HG03558 (cell line): ENCODE data around the gene RUVBL1.

Source experiments
- ATAC-seq: cut with Tn5 transposase; IDR thresholded peaks from one replicate; pipeline ENCODE4 v1.9.1; 2021; ENCODE audit warnings: moderate number of reproducible peaks; ENCODE audit not compliant: unreplicated experiment; ENCODE audit errors: extremely low read depth

The RUVBL1 gene

DNA sequence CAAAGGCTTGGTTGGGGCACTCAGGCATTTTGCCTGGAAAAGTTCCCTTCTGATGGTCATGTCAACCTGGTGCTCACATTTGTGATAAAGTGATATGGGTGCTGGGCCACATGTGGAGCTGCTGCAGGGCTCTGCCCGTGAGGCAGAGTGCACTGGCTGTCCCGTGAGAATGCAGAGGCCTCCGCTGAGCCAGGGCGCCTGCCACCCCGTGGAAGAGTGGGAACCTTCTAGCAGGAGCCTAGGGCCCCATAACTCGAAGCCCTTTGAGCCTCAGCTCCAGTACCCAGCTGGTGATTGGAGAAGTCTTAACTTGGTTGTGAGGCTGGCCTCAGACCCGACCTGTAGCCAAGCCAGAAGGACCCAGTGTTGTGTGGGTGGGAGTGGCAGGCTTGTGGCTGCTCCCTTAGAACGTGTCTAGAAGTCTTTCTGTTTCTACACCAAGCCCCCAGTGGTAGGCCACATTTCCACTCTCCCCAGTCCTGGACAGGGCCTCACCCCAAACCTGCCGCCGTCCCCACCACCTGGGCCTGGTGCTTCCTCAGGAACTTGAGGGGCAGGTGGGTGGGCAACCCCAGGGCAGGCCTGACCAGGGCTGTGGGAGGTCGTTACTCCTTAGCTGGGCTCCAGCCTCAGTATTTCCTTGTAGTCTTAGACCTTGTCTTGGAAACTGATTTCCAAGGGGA is 51.7 kb downstream of the RUVBL1 start:
- ATAC-seq, result no peak

DNA sequence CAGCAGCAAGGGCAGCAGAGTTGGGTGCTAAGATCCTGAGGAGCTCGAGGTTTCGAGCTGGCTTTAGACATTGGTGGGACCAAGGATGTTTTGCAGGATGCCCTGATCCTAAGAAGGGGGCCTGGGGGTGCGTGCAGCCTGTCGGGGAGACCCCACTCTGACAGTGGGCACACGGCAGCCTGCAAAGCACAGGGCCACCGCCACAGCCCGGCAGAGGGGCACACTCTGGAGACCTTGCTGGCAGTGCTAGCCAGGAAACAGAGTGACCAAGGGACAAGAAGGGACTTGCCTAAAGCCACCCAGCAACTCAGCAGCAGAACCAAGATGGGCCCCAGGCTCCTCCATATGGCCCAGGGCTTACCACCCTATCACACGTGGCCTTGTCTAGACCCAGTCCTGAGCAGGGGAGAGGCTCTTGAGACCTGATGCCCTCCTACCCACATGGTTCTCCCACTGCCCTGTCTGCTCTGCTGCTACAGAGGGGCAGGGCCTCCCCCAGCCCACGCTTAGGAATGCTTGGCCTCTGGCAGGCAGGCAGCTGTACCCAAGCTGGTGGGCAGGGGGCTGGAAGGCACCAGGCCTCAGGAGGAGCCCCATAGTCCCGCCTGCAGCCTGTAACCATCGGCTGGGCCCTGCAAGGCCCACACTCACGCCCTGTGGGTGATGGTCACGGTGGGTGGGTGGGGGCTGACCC is 52.6 kb downstream of the RUVBL1 start:
- ATAC-seq, result no peak

DNA sequence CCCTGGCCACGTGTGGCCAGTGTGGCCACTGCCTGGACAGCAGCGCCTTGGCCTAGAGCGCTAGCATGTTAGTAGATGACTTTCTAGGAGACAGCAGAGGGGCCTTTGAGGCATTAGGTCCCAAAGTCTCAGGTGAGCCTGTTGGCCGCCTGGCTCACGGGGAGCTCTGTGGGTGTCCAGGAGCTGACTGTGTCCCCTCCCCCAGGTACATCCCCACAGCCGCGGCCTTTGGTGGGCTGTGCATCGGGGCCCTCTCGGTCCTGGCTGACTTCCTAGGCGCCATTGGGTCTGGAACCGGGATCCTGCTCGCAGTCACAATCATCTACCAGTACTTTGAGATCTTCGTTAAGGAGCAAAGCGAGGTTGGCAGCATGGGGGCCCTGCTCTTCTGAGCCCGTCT is 54.3 kb downstream of the RUVBL1 start:
- no peak for ATAC-seq

DNA sequence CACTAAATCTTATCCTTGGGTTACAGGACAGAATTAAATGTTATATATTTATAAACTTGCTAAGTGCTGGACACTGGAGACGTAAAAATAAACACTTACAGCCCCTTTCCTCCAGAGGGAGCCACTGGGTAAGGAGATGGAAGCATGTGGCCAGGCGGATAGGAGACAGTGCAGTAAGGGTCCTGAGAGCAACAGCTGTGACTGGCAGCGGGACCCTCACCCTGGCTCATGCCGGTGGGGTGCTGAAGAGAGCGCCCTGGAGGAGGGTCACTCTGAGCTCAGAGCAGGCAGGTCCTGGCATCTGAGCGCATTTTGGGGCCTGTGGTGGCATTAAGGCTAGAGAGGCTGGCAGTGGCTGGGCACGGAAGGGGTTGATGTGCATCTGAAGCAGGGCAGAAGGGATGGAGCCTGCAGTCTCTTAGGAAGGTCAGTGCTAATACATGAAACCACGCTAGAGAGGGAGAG is 55.4 kb downstream of the RUVBL1 start:
- no peak for ATAC-seq

DNA sequence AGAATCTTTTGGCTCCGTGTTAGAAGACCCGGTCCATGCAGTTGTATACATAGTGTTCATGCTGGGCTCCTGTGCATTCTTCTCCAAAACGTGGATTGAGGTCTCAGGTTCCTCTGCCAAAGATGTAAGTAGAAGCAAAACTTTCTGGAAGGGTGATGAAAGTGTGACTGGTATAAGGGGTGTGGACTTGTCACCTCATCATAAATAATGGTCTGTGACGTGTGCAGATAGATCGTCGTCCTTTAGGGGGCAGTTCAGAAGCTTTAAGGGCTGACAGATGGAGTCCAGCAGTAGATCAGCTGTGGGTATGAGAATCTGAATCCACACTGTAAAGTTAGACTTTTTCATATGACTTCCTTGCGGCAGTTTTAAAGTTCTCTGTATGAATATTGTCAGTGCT is 56.1 kb downstream of the RUVBL1 start:
- no peak for ATAC-seq

DNA sequence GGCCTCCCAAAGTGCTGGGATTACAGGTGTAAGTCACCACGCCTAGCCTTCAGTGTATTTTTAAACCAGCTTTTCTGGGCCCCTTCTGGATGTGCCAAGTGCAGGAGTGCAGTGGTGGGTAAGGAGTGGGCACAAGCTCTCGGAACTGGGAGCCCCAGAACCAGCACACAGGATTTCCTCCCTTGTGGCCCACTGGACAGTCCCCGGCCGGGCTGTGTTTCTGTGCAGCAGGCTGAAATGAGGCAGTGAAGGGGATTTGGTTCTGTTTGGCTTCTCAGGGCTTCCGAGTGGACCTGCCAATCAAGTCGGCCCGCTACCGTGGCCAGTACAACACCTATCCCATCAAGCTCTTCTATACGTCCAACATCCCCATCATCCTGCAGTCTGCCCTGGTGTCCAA is 56.9 kb downstream of the RUVBL1 start:
- no peak for ATAC-seq

DNA sequence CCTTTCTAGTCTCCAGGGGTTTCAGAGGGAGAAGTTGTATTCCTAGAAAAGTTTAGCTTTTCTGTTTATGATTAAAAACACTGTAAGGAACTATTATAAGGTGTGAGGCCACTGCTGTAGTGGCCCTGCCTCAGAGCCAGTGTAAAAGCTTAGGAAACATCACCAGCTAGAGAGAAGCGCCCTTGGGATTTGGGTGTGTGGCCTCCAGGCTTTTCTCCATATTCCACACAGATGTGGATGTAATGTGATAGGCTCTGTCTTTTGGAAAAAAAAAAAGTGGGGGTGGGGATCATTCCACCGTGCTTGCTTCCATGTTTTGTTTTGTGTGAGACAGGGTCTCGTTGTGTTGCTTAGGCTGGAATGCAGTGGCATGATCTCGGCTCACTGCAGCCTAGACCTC is 57.5 kb downstream of the RUVBL1 start:
- ATAC-seq, result no peak

DNA sequence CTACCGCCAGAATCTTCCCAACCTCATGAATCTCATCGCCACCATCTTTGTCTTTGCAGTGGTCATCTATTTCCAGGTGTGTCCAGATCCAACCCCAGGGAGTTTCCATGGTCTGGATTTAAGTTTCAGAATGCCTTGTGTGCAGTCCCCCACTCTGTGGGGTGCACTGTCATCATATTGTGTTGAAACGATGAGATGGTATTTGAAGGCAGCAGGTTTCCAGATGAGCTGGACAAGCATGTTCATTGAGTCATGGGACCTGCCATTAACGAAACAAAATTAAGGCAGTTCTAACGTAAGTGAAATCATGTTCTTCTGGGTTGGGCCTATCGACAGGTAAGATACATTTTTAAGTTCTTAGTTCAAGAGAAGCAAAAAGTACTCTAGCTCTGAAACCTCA is 58.6 kb downstream of the RUVBL1 start:
- ATAC-seq, result no peak

DNA sequence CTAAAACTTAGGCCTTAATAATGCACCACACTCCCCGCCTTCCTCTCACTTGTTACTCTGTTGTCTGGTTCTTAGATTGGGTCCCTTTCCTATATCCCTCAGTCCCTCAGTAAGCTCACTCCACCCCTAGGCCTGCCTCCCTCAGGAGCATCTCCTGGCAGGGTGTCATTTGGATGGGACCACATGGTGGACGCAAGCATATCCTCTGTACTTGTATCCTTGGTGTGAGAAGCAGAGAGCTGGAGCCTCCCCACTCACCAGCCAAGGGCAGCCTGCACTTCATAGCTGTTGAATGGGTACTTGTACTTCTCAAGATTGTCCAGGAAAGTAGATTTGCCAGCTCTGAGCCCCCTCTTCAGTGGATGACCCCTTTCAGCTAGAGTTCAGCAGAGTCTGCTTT is 59.7 kb downstream of the RUVBL1 start:
- no peak for ATAC-seq

DNA sequence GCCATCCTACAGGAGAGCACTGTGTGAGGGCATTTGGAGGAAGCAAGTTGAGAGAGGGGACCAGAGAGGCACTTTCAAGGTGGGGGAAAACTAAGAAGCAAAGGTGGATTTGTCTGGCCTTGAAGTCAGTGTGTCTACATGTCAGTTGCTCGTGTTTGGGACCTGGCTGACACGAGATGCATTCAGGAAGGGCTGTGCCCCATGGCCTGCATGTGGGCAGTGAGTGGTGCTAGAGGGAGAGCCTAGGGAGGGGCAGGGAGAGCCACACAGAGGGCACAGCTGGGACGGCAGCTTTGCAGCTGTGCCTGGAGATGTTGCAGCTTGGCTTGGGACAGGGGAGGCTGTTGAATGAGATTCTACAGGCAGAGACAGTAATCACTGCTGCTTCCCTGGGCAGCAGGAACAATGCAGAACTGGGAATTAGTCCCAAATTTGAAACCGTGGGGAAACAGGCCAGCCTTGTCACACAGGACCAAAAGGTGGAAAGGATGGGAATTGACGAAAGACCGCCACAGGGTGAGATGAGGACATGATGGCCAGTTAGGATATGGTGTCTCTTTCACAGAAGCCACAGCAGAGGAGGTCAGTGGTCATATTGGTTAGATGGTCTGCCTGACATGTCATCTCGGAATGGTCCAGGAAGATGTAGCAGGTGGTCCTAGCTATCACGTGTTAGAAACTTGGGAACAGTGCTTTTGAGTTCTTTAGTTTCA is 61.4 kb downstream of the RUVBL1 start:
- ATAC-seq, result no peak

DNA sequence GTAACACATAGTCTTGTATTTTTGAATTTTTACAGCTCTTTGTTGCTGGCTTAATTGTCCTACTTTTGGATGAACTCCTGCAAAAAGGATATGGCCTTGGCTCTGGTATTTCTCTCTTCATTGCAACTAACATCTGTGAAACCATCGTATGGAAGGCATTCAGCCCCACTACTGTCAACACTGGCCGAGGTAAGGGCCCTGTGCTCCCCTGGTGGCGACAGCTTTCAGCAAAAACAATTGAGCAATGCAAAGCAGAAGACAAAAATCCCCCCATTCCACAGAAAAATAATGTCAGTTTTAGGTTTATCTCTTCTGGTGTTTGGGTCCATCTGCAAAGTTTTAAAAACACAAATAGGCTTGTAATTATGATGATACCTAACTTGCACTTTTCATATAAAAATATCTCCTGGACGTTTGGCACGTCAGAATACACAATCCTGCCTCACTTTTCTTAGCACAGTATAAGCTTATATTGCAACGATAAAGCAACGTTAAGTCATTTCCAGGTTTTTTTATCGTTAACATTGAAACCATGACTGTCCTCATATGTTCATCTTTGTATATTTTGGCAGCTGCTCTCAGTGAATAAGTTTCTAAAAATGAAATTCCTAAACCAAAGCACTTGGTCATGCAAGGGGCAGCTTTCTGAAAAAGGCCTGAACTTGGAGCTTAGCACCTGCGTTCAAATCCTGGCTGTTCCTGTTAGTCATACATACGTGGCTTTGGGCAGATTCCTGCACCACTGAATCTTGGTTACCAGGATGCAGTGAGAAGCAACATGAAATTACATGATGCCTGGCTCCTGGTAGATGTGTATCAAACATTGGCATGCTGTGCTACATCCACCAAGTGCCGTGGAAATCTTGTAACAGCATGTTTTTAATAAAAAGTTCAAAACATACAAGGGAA is 62.9 kb downstream of the RUVBL1 start:
- ATAC-seq, result no peak

DNA sequence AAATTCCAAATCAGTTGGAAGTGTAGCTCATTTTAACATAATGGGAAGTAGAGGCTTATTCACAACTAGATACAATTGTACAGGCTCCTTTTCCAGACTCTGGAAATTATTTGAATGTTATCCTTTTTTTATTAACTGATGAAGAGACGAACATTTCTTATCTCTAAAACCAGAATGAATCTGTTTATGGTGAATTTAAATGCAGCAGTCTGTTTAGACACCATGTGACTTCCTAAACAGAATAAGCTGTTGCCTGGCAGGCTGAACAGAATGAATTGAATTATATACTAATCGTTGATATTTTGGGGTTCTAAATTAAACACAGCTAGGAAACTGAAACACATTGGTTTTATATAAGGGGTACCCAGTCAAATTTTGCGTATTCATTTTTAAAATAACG is 67.4 kb downstream of the RUVBL1 start:
- ATAC-seq, result no peak

DNA sequence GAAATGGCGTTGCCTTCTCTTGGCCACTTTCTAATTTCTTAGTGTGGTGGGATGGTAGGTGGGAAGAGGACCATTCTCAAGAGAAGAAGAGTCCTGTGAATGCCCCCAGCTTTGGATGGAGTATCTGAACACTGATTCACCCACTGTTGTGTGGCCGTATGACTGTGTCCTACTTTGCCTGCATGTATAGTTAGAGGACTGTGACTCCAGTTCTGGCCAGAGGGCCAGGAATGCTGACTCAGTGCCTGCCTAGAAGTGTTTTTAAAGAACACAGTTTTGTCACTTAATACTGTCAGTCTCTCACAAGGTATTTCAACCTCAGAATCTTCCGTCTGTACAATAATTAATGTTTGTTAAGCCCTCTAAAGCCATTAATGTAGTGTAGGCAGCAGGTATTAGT is 69.2 kb downstream of the RUVBL1 start:
- ATAC-seq, result no peak

DNA sequence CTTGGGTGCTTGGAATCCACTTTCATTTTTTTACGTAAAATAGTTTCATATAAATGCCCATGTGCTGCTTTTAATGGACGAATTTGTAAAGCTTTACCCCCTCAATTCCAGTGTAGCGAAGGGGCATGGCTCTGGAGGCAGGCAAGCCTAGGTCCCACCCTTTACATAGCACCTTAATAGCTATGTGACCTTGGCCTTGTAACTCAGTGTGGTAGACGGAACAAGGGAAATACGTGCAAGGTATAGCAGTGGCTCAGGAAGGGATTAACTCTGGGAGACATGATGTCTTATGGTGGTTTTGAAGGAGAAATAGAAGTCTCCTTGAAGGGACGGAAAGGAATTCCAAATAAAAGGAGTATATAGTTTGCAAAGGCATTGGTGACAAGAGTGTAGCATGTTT is 70.0 kb downstream of the RUVBL1 start:
- no peak for ATAC-seq

DNA sequence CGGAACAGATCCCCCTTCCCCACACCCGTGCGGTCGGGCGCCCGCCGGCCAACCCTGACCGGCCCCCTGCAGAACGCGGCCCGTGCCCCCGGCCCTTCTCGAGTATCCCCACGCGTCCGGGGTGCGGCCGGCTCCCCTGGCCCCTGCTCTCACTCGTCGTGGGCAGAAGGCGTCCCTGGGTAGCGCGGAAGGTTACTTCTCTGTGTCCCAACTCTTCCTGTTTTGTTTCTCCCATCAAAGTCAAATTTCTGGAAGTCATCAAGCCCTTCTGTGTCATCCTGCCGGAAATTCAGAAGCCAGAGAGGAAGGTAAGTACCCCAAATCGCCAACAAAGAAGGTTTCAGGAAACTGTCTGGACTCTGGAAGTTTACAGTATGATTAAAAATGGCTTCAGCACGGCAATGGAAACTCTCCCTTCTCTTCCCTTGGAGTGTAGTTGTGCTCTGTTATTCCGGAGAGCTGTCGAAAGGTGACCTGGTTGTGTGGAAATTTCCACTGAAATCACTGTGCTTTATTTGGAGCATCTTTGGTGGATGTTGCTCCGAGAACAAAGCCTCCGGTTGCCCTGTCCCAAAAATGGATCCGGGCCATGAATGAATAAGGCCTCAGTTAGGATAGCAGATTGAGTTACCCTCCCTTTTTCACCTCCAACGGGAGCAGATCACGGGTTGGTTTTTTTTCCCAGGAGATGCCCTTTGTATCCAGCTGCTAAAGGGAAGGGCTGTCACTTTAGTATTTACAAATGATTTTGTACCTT is 70.8 kb downstream of the RUVBL1 start:
- no peak for ATAC-seq

DNA sequence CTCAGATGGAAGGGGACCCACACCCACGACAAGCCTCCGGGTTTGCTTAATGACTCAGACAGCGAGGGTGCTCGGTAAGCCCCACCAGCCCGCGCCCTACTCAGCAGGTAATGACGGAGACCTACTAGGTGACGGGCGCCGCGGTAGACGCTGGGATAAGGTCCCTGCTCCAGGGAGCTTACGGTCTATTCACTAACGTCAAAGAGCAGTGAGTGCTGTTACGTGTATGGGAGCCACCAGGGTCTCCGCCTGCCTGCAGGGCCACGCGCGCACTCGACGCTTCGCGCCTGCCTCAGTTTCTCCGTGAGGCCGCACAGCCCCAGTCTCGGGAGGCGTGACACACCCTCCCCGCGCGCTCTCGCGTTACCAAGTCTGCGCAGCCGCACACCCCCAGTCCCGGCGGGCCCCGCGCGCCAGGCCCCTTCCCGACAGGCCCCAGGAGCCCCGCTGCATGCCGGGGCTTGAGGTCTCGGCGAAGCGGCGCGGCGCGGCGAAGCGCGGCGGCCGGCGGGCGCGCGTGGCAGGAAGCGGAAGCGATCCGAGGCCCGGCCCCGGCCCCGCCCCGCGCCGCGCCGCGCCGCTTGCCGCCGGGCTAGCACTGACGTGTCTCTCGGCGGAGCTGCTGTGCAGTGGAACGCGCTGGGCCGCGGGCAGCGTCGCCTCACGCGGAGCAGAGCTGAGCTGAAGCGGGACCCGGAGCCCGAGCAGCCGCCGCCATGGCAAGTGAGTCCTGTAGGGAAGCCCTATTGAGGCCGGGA is 71.6 kb downstream of the RUVBL1 start, which contains the start of gene SEC61A1:
Gene SEC61A1, plus strand, starts transcription at position 601 of the 758 bp plus-strand sequence. Its CDS starts 116 bp downstream, at position 717.
- ATAC-seq, result peak; percentile 82

DNA sequence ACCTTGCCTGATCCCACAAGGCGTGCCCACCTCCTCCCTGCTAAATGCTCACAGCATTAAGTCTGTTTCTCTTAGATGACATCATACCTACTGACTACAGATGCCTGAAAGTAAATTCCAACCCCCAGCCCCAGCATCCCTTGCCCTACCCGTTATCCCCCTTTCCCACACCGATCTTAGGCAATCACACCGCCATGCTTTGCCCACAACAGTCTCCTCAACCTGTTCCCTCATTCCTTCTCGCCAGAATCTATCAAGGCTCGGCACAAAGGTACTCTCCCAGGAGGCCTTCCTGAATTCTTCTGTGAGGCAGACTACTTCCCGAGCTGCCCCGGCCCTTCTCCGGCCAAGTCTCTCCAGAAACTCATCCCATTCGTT is 72.2 kb downstream of the RUVBL1 start:
- ATAC-seq, result no peak

DNA sequence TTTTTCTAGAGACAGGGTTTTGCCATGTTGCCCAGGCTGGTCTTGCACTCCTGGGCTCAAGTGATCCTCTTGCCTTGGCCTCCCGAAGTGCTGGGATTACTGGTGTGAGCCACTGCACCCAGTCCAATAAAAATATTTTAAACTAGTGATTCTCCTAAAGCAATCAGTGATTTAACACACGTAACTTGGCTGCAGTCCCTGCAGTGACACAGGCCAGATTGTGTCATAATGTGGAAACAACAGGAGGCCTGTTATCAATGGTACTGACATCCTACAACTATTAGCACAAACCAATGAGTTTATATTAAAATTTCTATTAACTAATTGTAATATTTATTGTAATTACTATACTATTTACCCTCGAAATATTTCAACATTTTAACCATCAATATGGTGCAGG is 73.0 kb downstream of the RUVBL1 start:
- ATAC-seq, result no peak

DNA sequence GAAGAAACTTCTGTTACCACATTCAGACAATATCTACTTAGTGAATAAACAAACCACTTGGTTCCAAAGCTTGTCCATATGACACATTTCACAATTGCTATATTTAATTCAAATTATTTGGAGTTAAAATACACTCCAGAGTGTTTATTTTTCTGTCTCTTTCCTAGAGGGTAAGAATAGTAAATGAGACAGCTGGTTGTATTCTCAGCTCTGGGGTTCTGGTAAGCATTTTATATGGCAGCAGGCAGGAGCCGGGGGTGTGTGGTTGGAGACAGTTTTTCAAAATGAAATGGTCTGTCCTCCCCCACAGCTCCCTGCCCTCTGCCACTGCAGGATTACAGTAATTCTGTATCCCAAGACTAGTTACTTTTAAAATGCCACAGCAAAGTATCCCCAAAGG is 82.3 kb downstream of the RUVBL1 start:
- ATAC-seq, result no peak
